SU-DHL-6 (cell line): ENCODE data around the gene NCKAP5.

Source experiments
- H2AFZ ChIP-seq: fragments of 200-600 bp; sonication (generic); 2 replicates; pipeline ENCODE4 v1.6.1; 2014; ENCODE audit warnings: low read depth, mild to moderate bottlenecking, moderate library complexity, mixed read lengths, antibody characterized with exemption, low read length; ENCODE audit not compliant: severe bottlenecking
- H3F3A ChIP-seq: fragments of 200-600 bp; shearing (Covaris generic); 2 replicates; pipeline ENCODE4 v1.6.0; 2016; ENCODE audit warnings: antibody characterized with exemption, mild to moderate bottlenecking; ENCODE audit not compliant: insufficient read depth
- H3K27ac ChIP-seq: fragments of 200-600 bp; sonication (generic); 2 replicates; pipeline ENCODE4 v1.5.1; 2016; ENCODE audit warnings: low read depth, mild to moderate bottlenecking, low read length, moderate library complexity, mixed read lengths
- H3K27me3 ChIP-seq: fragments of 200-600 bp; sonication (generic), shearing (Covaris generic); 2 replicates; pipeline ENCODE4 v1.6.0; 2014; ENCODE audit warnings: mild to moderate bottlenecking, low read length
- H3K36me3 ChIP-seq: fragments of 200-600 bp; sonication (generic); 2 replicates; pipeline ENCODE4 v1.6.1; 2014; ENCODE audit warnings: mild to moderate bottlenecking, low read length, mixed read lengths
- H3K4me2 ChIP-seq: fragments of 300-600, 200-600 bp; shearing (Covaris generic), sonication (generic); 2 replicates; pipeline ENCODE4 v1.6.0; 2014; ENCODE audit warnings: low read length, low read depth, mild to moderate bottlenecking; ENCODE audit not compliant: poor library complexity, severe bottlenecking
- H3K4me3 ChIP-seq: fragments of 200-600 bp; sonication (generic); 2 replicates; pipeline ENCODE4 v1.5.1; 2014; ENCODE audit warnings: antibody characterized with exemption, low read length, mild to moderate bottlenecking, mixed read lengths; ENCODE audit not compliant: insufficient read depth, poor library complexity, severe bottlenecking
- H3K79me2 ChIP-seq: fragments of 200-600 bp; sonication (generic); 2 replicates; pipeline ENCODE4 v1.6.1; 2014; ENCODE audit warnings: mild to moderate bottlenecking, low read length, moderate library complexity; ENCODE audit not compliant: insufficient read depth
- H3K9ac ChIP-seq: fragments of 200-600 bp; sonication (generic); 2 replicates; pipeline ENCODE4 v1.7.0; 2014; ENCODE audit warnings: mild to moderate bottlenecking, low read length
- H3K9me2 ChIP-seq: fragments of 200-600 bp; sonication (generic); replicated peaks from 2 replicates; pipeline ENCODE4 v1.6.1; 2014; ENCODE audit warnings: low read length; ENCODE audit not compliant: insufficient read depth
- H3K9me3 ChIP-seq: fragments of 200-600 bp; sonication (generic); 2 replicates; pipeline ENCODE4 v1.6.1; 2014; ENCODE audit warnings: low read length, mixed read lengths; ENCODE audit not compliant: insufficient read depth
- H4K20me1 ChIP-seq: fragments of 200-600 bp; sonication (generic); 2 replicates; pipeline ENCODE4 v1.6.1; 2014; ENCODE audit warnings: low read depth, mild to moderate bottlenecking, antibody characterized with exemption, low read length, moderate library complexity, mixed read lengths
- CTCF ChIP-seq: fragments of 200-600 bp; sonication (generic); IDR thresholded peaks from one replicate; pipeline ENCODE4 v1.5.1; 2017; ENCODE audit warnings: antibody characterized with exemption, mild to moderate bottlenecking, low read length, moderate library complexity; ENCODE audit not compliant: insufficient read depth, poor library complexity, severe bottlenecking
- EZH2phosphoT487 ChIP-seq: fragments of 200-600 bp; sonication (generic), shearing (Covaris generic); conservative IDR thresholded peaks from 2 replicates; pipeline ENCODE4 v1.6.1; 2018; ENCODE audit warnings: mild to moderate bottlenecking, antibody characterized with exemption, low read length, moderate library complexity, mixed read lengths

Gene NCKAP5

GRCh38 chr2:133200684-133201421, 367.4 kb downstream of the NCKAP5 start:
- Histone ChIP-seq H3K9ac (no peak overlapping the region), H3K27ac (no peak overlapping the region), H3K4me2 (no peak overlapping the region), H4K20me1 (no peaks in the 10 kb centered on the region), H3K4me3 (no peak overlapping the region), H3K9me2 (no peaks in the 10 kb centered on the region), H3F3A (no peaks in the 10 kb centered on the region), H3K36me3 (no peaks in the 10 kb centered on the region), H3K79me2 (no peaks in the 10 kb centered on the region), H2AFZ (no peak overlapping the region), H3K9me3 (no peaks in the 10 kb centered on the region), H3K27me3 (no peaks in the 10 kb centered on the region)
- TF ChIP-seq EZH2phosphoT487 (no peak), CTCF (no peak)

GRCh38 chr2:133198678-133199077, 369.6 kb downstream of the NCKAP5 start:
- Histone ChIP-seq H3K27me3 (no peaks in the 10 kb centered on the region), H3K4me2 (no peak overlapping the region), H3K4me3 (no peak overlapping the region), H3K36me3 (no peaks in the 10 kb centered on the region), H4K20me1 (no peaks in the 10 kb centered on the region), H3K9ac (no peak overlapping the region), H3K79me2 (no peaks in the 10 kb centered on the region), H3K27ac (no peak overlapping the region), H3K9me2 (no peaks in the 10 kb centered on the region), H2AFZ (no peak overlapping the region), H3K9me3 (no peaks in the 10 kb centered on the region), H3F3A (no peaks in the 10 kb centered on the region)
- TF ChIP-seq EZH2phosphoT487 (no peak), CTCF (no peak)

- H3K79me2 ChIP-seq: no peaks in the 10 kb centered on the region
- TF ChIP-seq EZH2phosphoT487 (no peak), CTCF (no peak)
- H3K27ac ChIP-seq: no peak overlapping the region
- H3K36me3 ChIP-seq: no peaks in the 10 kb centered on the region
- no peak overlapping the region for H3K4me2 ChIP-seq
- H4K20me1 ChIP-seq: no peaks in the 10 kb centered on the region
- no peaks in the 10 kb centered on the region for H3K27me3 ChIP-seq
- no peaks in the 10 kb centered on the region for H3F3A ChIP-seq
- no peak overlapping the region for H2AFZ ChIP-seq
- no peak overlapping the region for H3K9ac ChIP-seq
- H3K4me3 ChIP-seq: no peak overlapping the region
- H3K9me2 ChIP-seq: no peaks in the 10 kb centered on the region
- no peaks in the 10 kb centered on the region for H3K9me3 ChIP-seq
Measured at GRCh38 chr2:133197156-133197555, 371.1 kb downstream of the NCKAP5 start.
